GM18498 (cell line): ENCODE results near the gene GART.

Experiments
- ATAC-seq: cut with Tn5 transposase; IDR thresholded peaks from one replicate; pipeline ENCODE4 v1.9.1; 2021; ENCODE audit warnings: mild to moderate bottlenecking, moderate library complexity; ENCODE audit not compliant: unreplicated experiment

The GART gene

GRCh38 chr21:33554236-33554981 lies 12.5 kb upstream of the GART start:
- no peak for ATAC-seq

- ATAC-seq: no peak
These were observed 11.2 kb upstream of the GART start for GRCh38 chr21:33552999-33553598.

- ATAC-seq: no peak
These were observed 10.4 kb upstream of the GART start for GRCh38 chr21:33552093-33552998.

DNA sequence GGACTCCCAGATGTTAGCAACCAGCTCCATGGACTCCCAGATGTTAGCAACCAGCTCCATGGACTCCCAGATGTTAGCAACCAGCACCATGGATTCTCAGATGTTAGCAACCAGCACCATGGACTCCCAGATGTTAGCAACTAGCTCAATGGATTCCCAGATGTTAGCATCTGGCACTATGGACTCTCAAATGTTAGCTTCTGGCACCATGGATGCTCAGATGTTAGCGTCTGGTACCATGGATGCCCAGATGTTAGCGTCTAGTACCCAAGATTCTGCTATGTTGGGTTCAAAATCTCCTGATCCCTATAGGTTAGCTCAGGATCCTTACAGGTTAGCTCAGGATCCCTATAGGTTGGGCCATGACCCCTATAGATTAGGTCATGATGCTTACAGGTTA lies 9.7 kb upstream of the GART start:
- no peak for ATAC-seq

DNA sequence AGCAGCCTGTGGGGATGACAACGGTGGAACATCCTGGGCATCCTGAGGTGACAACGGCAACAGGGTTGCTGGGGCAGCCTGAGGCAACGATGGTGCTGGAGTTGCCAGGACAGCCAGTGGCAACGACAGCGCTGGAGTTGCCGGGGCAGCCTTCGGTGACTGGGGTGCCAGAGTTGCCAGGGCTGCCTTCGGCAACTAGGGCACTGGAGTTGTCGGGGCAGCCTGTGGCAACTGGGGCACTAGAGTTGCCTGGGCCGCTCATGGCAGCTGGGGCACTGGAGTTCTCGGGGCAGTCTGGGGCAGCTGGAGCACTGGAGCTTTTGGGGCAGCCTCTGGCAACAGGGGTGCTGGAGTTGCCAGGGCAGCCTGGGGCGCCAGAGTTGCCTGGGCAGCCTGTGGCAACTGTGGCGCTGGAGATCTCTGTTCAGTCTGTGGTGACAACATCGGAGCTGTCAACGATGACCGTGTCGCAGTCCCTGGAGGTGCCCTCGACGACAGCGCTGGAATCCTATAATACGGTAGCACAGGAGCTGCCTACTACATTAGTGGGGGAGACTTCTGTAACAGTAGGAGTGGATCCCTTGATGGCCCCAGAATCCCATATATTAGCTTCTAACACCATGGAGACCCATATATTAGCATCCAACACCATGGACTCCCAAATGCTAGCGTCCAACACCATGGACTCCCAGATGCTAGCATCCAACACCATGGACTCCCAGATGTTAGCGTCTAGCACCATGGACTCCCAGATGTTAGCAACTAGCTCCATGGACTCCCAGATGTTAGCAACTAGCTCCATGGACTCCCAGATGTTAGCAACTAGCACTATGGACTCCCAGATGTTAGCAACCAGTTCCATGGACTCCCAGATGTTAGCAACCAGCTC lies 9.1 kb upstream of the GART start:
- no peak for ATAC-seq

DNA sequence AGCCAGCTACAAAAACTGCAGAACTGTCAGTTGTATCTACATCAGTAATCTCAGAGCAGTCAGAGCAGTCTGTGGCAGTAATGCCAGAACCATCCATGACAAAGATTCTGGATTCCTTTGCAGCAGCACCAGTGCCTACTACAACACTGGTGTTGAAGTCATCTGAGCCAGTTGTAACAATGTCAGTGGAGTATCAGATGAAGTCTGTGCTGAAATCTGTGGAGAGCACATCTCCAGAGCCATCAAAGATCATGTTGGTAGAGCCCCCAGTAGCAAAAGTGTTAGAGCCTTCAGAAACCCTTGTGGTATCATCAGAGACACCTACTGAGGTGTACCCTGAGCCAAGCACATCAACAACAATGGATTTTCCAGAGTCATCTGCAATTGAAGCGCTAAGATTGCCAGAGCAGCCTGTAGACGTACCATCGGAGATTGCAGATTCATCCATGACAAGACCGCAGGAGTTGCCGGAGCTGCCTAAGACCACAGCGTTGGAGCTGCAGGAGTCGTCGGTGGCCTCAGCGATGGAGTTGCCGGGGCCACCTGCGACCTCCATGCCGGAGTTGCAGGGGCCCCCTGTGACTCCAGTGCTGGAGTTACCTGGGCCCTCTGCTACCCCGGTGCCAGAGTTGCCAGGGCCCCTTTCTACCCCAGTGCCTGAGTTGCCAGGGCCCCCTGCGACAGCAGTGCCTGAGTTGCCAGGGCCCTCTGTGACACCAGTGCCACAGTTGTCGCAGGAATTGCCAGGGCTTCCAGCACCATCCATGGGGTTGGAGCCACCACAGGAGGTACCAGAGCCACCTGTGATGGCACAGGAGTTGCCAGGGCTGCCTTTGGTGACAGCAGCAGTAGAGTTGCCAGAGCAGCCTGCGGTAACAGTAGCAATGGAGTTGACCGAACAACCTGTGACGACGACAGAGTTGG lies 8.2 kb upstream of the GART start:
- ATAC-seq: no peak

- no peak for ATAC-seq
These were observed 4.2 kb upstream of the GART start for GRCh38 chr21:33546086-33546485.

GRCh38 chr21:33544451-33545195 lies 2.7 kb upstream of the GART start:
- ATAC-seq: no peak

DNA sequence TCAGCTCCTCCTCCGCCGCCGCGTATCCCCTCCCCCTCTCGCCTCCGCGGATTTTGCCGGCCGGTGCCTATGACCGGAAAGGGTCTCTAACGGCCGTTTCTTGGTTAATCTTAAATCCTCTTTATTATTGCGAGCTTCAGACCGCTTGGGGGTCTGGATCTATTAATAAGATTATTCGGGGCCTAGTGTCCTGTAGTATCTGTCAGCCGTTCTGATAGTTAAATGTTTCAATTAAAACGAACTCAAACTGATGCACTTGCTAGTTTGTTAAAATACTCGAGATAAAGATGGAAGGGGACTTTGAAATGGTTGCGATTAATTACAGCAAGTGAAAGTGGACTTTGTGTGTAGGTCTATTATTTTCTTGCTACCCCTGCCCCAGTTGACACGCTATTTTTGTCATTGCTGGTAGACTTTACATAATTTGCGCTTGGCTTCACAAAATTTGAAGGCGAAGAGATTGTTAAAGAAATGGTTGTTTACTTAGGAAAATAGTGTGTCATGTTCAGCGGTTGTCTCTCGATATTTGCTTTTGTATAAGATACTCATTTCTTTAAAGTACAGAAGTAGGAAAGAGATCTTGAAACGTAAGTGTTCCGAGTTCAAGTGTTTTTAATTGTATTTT lies 1.7 kb upstream of the GART start:
- peak; percentile 11 for ATAC-seq

- ATAC-seq: peak; percentile 94
These were observed 955 bp upstream of the GART start, which contains the start of gene SON for GRCh38 chr21:33542640-33543504. Gene SON (plus strand): TSS chr21:33543038. CDS start chr21:33543093, 55 bp downstream.

DNA sequence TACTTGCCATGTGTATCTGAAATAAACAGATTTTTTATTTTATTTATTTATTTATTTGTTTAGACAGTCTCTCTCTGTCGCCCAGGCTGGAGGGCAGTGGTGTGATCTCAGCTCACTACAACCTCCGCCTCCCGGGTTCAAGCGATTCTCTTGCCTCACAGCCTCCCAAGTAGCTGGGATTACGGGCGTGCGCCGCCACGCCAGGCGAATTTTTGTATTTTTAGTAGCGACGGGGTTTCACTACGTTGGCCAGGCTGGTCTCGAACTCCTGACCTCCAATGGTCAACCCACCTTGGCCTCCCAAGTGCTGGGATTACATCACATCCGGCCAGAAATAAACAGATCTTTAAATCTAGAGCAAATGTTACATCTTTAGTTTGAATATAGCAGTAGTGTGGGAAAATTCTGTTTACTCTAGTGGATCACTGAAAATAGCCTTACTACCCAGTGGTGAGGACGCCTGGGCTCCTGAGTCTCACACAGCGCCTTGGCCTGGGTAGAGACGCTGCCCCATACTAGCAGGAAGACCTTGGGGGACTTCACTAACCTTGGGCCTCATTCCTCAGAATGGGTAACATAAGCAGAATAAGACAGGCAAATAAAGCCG lies 709 bp downstream of the GART start:
- ATAC-seq: no peak

DNA sequence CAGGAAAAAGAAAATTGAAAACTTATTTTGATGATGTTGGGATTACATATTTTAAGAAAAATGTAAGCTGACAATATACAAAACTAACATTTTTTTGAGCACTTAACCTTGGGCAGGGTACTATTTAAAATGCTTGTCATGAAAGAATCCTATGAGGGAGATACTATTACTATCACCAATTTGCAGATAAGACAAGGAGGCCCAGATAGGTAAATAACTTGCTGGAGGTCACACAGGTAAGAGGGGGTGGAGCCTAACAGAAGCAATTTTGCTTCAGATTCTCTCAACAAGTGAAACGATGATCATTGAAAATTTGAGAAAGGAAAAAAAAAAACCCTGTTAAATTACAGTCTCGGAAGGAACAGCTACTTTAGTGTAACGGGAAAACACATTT lies 1.2 kb downstream of the GART start:
- no peak for ATAC-seq

GRCh38 chr21:33539616-33540015 lies 2.3 kb downstream of the GART start:
- ATAC-seq: no peak

DNA sequence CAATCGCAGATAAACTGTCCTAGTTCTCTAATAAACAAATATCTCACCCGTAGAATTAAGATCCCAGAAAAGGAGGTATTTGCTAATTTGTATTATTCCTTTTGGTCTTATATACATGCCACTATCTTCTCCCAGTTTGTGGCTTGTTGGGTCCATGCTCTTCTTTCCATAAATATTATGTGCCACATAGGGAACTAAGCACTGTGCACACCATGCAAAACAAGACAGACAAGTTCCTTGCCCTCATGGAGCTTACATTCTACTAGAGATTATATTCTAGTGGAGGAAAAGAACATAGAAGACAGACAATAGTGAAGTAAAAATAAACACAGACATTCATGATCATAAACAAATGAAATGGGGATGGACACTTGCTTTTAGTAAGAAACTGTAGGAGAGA lies 4.7 kb downstream of the GART start:
- no peak for ATAC-seq

DNA sequence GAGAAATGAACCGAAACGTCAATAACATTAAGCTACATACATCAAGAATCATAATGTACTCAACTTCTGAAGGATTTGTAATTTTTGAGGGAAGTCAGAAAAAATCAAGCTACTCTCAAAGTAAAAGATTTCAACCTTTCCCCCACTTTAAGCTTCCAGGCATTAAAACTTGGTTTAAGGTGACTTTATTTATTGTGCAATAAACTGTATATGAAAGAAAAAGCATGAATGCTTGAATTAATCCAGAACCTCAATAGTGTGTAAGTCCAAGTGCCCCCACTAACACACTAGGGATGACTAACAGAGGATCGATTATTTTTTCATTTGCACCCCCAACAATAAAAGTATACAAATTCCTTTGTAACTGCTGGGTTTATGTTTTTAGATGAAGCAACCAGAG lies 10.9 kb downstream of the GART start:
- ATAC-seq: no peak

GRCh38 chr21:33522953-33523349 lies 19.0 kb downstream of the GART start:
- no peak for ATAC-seq

GRCh38 chr21:33522297-33522952 lies 19.5 kb downstream of the GART start:
- ATAC-seq: no peak
